H9 (cell line): ENCODE data around the gene SLC9A2. TPM values are rescaled to one million over a fixed set of nuclear protein-coding genes. Genes with fewer than 3 reads are reported as not detected.

ENCODE experiments used
- DNase-seq: peaks from one replicate; pipeline ENCODE4 v3.0.0-alpha.2; 2017
- H2AFZ ChIP-seq: one replicate; pipeline ENCODE4 v1.6.1; 2013; ENCODE audit warnings: mild to moderate bottlenecking, low read length, control low read depth, moderate library complexity
- H2AK5ac ChIP-seq: 2 replicates; pipeline ENCODE4 v1.6.1; 2013; ENCODE audit warnings: low read length, control low read depth, mixed read lengths; ENCODE audit not compliant: insufficient read length
- H2BK120ac ChIP-seq: one replicate; pipeline ENCODE4 v1.6.1; 2013; ENCODE audit warnings: low read depth, mild to moderate bottlenecking, low read length, control low read depth, inconsistent platforms; ENCODE audit not compliant: poor library complexity, severe bottlenecking
- H2BK12ac ChIP-seq: 2 replicates; pipeline ENCODE4 v1.6.1; 2013; ENCODE audit warnings: low read length, control low read depth, mixed read lengths, low read depth; ENCODE audit not compliant: insufficient read length
- H2BK15ac ChIP-seq: 2 replicates; pipeline ENCODE4 v1.6.1; 2013; ENCODE audit warnings: low read depth, low read length, control low read depth
- H2BK20ac ChIP-seq: one replicate; pipeline ENCODE4 v1.6.1; 2013; ENCODE audit warnings: low read depth, mild to moderate bottlenecking, low read length, control low read depth, inconsistent platforms; ENCODE audit not compliant: poor library complexity, severe bottlenecking
- H2BK5ac ChIP-seq: 2 replicates; pipeline ENCODE4 v1.6.1; 2013; ENCODE audit warnings: low read length, control low read depth, mixed read lengths; ENCODE audit not compliant: insufficient read length
- H3K14ac ChIP-seq: 2 replicates; pipeline ENCODE4 v1.6.1; 2013; ENCODE audit warnings: low read length, control low read depth; ENCODE audit not compliant: insufficient read depth
- H3K18ac ChIP-seq: 2 replicates; pipeline ENCODE4 v1.6.1; 2013; ENCODE audit warnings: low read depth, mild to moderate bottlenecking, mixed read lengths, low read length, control low read depth; ENCODE audit not compliant: insufficient read length
- H3K23ac ChIP-seq: 2 replicates; pipeline ENCODE4 v1.6.1; 2013; ENCODE audit warnings: low read length, control low read depth, mixed read lengths, low read depth; ENCODE audit not compliant: insufficient read length
- H3K23me2 ChIP-seq: 2 replicates; pipeline ENCODE4 v1.6.1; 2013; ENCODE audit warnings: low read depth, mild to moderate bottlenecking, mixed read lengths, low read length, control low read depth; ENCODE audit not compliant: insufficient read length, poor library complexity, severe bottlenecking
- H3K27ac ChIP-seq: 2 replicates; pipeline ENCODE4 v1.5.1; 2013; ENCODE audit warnings: low read length, control low read depth, mixed read lengths, low read depth; ENCODE audit not compliant: insufficient read length
- H3K27me3 ChIP-seq: 2 replicates; pipeline ENCODE4 v1.6.1; 2013; ENCODE audit warnings: low read length, control low read depth, inconsistent platforms; ENCODE audit not compliant: insufficient read depth
- H3K4ac ChIP-seq: 2 replicates; pipeline ENCODE4 v1.6.1; 2013; ENCODE audit warnings: low read depth, mild to moderate bottlenecking, control low read depth, inconsistent platforms, low read length, moderate library complexity
- H3K4me1 ChIP-seq: 2 replicates; pipeline ENCODE4 v1.6.1; 2013; ENCODE audit warnings: low read length, control low read depth, inconsistent platforms; ENCODE audit not compliant: insufficient read depth
- H3K4me2 ChIP-seq: 2 replicates; pipeline ENCODE4 v1.6.1; 2013; ENCODE audit warnings: low read length, control low read depth, mixed read lengths; ENCODE audit not compliant: insufficient read length, insufficient read depth
- H3K56ac ChIP-seq: 2 replicates; pipeline ENCODE4 v1.6.1; 2013; ENCODE audit warnings: low read depth, mild to moderate bottlenecking, mixed read lengths, low read length, control low read depth; ENCODE audit not compliant: insufficient read length
- H3K79me1 ChIP-seq: 2 replicates; pipeline ENCODE4 v1.6.1; 2013; ENCODE audit warnings: low read depth, mild to moderate bottlenecking, moderate library complexity, low read length, control low read depth, inconsistent platforms; ENCODE audit not compliant: insufficient read depth, poor library complexity, severe bottlenecking
- H3K79me2 ChIP-seq: 2 replicates; pipeline ENCODE4 v1.6.1; 2013; ENCODE audit warnings: low read length, control low read depth, inconsistent platforms; ENCODE audit not compliant: insufficient read depth
- H3K9ac ChIP-seq: 2 replicates; pipeline ENCODE4 v1.6.1; 2013; ENCODE audit warnings: low read length, control low read depth, mixed read lengths; ENCODE audit not compliant: insufficient read length; ENCODE audit errors: extremely low read depth
- H3K9me3 ChIP-seq: one replicate; pipeline ENCODE4 v1.6.1; 2013; ENCODE audit warnings: low read depth, low read length, inconsistent platforms; ENCODE audit not compliant: control insufficient read depth
- H3T11ph ChIP-seq: one replicate; pipeline ENCODE4 v1.6.1; 2013; ENCODE audit warnings: mild to moderate bottlenecking, low read length, control low read depth, inconsistent platforms
- H4K20me1 ChIP-seq: one replicate; pipeline ENCODE4 v1.6.1; 2013; ENCODE audit not compliant: control insufficient read depth, insufficient read length, insufficient read depth
- H4K5ac ChIP-seq: 2 replicates; pipeline ENCODE4 v1.6.1; 2013; ENCODE audit warnings: low read depth, mild to moderate bottlenecking, mixed read lengths, low read length, control low read depth; ENCODE audit not compliant: insufficient read length
- H4K8ac ChIP-seq: replicated peaks from 2 replicates; pipeline ENCODE4 v1.6.1; 2013; ENCODE audit warnings: low read length, control low read depth, mixed read lengths, low read depth; ENCODE audit not compliant: insufficient read length
- H4K91ac ChIP-seq: 2 replicates; pipeline ENCODE4 v1.6.1; 2013; ENCODE audit warnings: low read depth, mild to moderate bottlenecking, moderate library complexity, mixed read lengths, low read length, control low read depth; ENCODE audit not compliant: insufficient read length
- H3K27ac Mint-ChIP-seq, 3 experiments: 2 replicates in 2 of 3; 3 replicates in 1 of 3; pipeline ENCODE4 v1.8.0; 2020 to 2021; ENCODE audit warnings: mixed read lengths in 3 of 3, mild to moderate bottlenecking in 1 of 3, moderate library complexity in 1 of 3
- H3K27me3 Mint-ChIP-seq: 2 replicates; pipeline ENCODE4 v1.8.0; 2021; ENCODE audit warnings: low read depth, mild to moderate bottlenecking, moderate library complexity, mixed read lengths
- H3K36me3 Mint-ChIP-seq, 3 experiments: 2 replicates in 2 of 3; 3 replicates in 1 of 3; pipeline ENCODE4 v1.8.0; 2020 to 2021; ENCODE audit warnings: low read depth in 3 of 3, mixed read lengths in 3 of 3; ENCODE audit not compliant: insufficient read depth in 1 of 3
- H3K4me1 Mint-ChIP-seq, 2 experiments: 2 replicates each; pipeline ENCODE4 v1.8.0; 2020; ENCODE audit warnings: mixed read lengths in 2 of 2
- H3K4me3 Mint-ChIP-seq, 2 experiments: 2 replicates in 1 of 2; 3 replicates in 1 of 2; pipeline ENCODE4 v1.8.0; 2020 to 2021; ENCODE audit warnings: mild to moderate bottlenecking in 2 of 2, mixed read lengths in 2 of 2, moderate library complexity in 1 of 2
- H3K9me3 Mint-ChIP-seq, 2 experiments: 2 replicates in 1 of 2; 3 replicates in 1 of 2; pipeline ENCODE4 v1.8.0; 2020; ENCODE audit warnings: mild to moderate bottlenecking in 2 of 2, mixed read lengths in 2 of 2, moderate library complexity in 1 of 2
- WGBS: extraction: QIAGEN DNeasy Blood & Tissue Kit; methylation state at CpG from one replicate; pipeline ENCODE4 v1.1.7; 2013; ENCODE audit warnings: missing lambda C conversion rate, low lambda C conversion rate, mixed read lengths; ENCODE audit not compliant: insufficient read length; ENCODE audit errors: extremely low coverage; 5-methylcytosine and 5-hydroxymethylcytosine counted together
- total RNA-seq: library from RNA; stranded (reverse); gene quantifications from 2 replicates; pipeline ENCODE4 v1.2.1, GENCODE V29; 2021
- TF ChIP-seq, protein P1 (sequence below): fragments of 200-600 bp; sonication (generic); conservative IDR thresholded peaks from 3 replicates; pipeline ENCODE4 v1.8.0; 2021; ENCODE audit warnings: antibody characterized with exemption, mild to moderate bottlenecking

SLC9A2 gene
- total RNA-seq, 1 experiment from 2014 or later = 0.04 TPM

DNA sequence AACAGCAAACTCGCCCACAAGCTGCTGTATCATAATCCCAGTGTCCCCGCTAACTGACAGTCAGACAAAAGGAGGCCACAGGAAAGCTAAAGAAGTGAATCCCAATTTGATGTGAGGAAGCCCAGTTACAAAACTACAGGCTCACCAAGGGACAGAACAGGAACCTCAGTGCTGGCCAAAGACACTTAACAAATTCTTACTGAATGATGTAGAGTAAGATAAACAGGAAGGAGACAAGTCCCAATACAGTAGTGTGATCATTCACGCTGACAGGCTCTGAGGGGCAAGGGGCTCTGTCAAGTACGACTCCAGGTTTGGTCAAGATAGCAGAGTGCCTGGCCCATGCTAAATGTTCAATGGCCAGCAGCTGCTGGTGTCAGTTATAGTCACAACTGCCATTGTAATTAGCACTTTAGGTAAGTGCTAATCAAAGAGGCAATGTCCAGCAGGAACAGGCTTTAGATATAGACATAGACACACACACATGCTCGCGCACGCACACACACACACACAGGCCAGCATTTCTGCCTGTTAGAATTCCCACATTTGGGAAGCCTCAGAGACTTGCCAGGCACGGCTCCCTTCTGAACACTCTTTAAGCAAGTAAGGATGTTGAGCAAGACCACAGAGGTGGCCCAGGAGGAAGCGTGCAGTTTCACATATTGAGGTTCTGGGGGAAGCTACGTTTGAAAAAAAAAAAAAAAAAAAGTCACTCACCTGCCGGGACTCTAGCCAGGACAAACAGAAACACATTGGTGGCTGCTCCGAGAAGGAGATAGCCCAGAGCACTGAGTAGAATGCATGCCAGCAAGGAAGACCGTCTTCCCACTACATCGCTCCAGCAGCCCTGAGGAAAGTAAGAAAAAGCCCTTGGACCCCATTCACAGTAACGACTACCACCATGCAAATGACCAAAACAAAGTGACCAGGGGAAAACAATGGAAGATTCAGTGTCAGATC is 107.1 kb downstream of the SLC9A2 start:
- Histone ChIP-seq H2AFZ (no peak overlapping the region), H3K79me1 (no peaks in the 10 kb centered on the region), H3K79me2 (no peaks in the 10 kb centered on the region), H3K4me1 (no peaks in the 10 kb centered on the region), H3K14ac (no peak overlapping the region), H4K8ac (no peak overlapping the region), H3K27me3 (no peaks in the 10 kb centered on the region), H3K9me3 (no peaks in the 10 kb centered on the region), H4K5ac (no peak overlapping the region), H3K56ac (no peak overlapping the region), H2BK20ac (no peak overlapping the region), H2BK15ac (no peak overlapping the region), H3K4me2 (no peak overlapping the region), H3K23me2 (no peaks in the 10 kb centered on the region), H2BK12ac (no peak overlapping the region), H3T11ph (no peak overlapping the region), H3K18ac (no peak overlapping the region), H2BK120ac (no peak overlapping the region), H4K20me1 (no peaks in the 10 kb centered on the region), H3K27ac (no peak overlapping the region), H2AK5ac (no peak overlapping the region), H3K4ac (no peak overlapping the region), H3K9ac (no peak overlapping the region), H3K23ac (no peak overlapping the region), H4K91ac (no peak overlapping the region), H2BK5ac (no peak overlapping the region)
- Mint-ChIP-seq H3K9me3 (no peaks in the 10 kb centered on the region), H3K27me3 (no peaks in the 10 kb centered on the region), H3K27ac (no peak overlapping the region; a peak in 1 of 7 replicates), H3K36me3 (peaks cover 26 to 64% (median 64%) of the 10 kb centered on the region in 3 experiments), H3K4me3 (no peak overlapping the region), H3K4me1 (no peaks in the 10 kb centered on the region)
- no peak for DNase-seq
- no CpG with 5 or more reads among the region's 15 CpGs for WGBS
- TF ChIP-seq, protein P1, sequence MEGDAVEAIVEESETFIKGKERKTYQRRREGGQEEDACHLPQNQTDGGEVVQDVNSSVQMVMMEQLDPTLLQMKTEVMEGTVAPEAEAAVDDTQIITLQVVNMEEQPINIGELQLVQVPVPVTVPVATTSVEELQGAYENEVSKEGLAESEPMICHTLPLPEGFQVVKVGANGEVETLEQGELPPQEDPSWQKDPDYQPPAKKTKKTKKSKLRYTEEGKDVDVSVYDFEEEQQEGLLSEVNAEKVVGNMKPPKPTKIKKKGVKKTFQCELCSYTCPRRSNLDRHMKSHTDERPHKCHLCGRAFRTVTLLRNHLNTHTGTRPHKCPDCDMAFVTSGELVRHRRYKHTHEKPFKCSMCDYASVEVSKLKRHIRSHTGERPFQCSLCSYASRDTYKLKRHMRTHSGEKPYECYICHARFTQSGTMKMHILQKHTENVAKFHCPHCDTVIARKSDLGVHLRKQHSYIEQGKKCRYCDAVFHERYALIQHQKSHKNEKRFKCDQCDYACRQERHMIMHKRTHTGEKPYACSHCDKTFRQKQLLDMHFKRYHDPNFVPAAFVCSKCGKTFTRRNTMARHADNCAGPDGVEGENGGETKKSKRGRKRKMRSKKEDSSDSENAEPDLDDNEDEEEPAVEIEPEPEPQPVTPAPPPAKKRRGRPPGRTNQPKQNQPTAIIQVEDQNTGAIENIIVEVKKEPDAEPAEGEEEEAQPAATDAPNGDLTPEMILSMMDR = no peak
